K562 (cell line): ENCODE measurements around the gene TNIP2.

Experiments used
- ATF6 ChIP-seq: sonication (generic); formaldehyde crosslinking; IDR thresholded peaks from 2 replicates; pipeline ENCODE4 v1.4.0; 2020; ENCODE audit warnings: mild to moderate bottlenecking, missing genetic modification reagents
- CEBPZ ChIP-seq: fragments of 150-350 bp; IDR thresholded peaks from 2 replicates; pipeline ENCODE4 v1.6.1; 2014; ENCODE audit warnings: low read depth, mild to moderate bottlenecking, low read length, borderline replicate concordance
- CTCF ChIP-seq, 3 experiments: IDR thresholded peaks in 2 of 3; conservative IDR thresholded peaks in 1 of 3; 2 replicates each; pipeline ENCODE4 v1.5.1; 2011 to 2012; ENCODE audit warnings: low read length in 3 of 3, mild to moderate bottlenecking in 3 of 3, control low read depth in 2 of 3, improper control_type of control experiment in 1 of 3, inconsistent platforms in 1 of 3, low read depth in 1 of 3, mixed read lengths in 1 of 3, moderate library complexity in 1 of 3; ENCODE audit not compliant: insufficient read depth in 2 of 3
- EZH2 ChIP-seq: IDR thresholded peaks from 2 replicates; pipeline ENCODE4 v1.6.1; 2012; ENCODE audit warnings: low read depth, mild to moderate bottlenecking, inconsistent platforms, low read length, borderline replicate concordance
- FUS ChIP-seq: fragments of 200-400 bp; formaldehyde crosslinking; optimal IDR thresholded peaks from 2 replicates; pipeline ENCODE3; 2017; ENCODE audit warnings: low read depth, low read length
- MAZ ChIP-seq, 2 experiments: fragments of 450-650 bp in 1 of 2; sonication (generic) in 1 of 2; formaldehyde crosslinking; IDR thresholded peaks in 1 of 2; conservative IDR thresholded peaks in 1 of 2; 2 replicates each; pipeline versions ENCODE4 v1.4.0 to v1.5.0; 2020; ENCODE audit warnings: mild to moderate bottlenecking in 1 of 2, missing genetic modification reagents in 1 of 2
- PCBP1 ChIP-seq: fragments of 200-400 bp; formaldehyde crosslinking; IDR thresholded peaks from 2 replicates; pipeline ENCODE4 v1.6.1; 2018; ENCODE audit warnings: mild to moderate bottlenecking, low read depth, low read length; ENCODE audit not compliant: poor library complexity, severe bottlenecking
- POLR2A ChIP-seq: fragments of 450-650 bp; conservative IDR thresholded peaks from 2 replicates; pipeline ENCODE4 v1.6.1; 2016
- PTTG1 ChIP-seq: fragments of 450-650 bp; IDR thresholded peaks from 2 replicates; pipeline ENCODE4 v1.6.1; 2016; ENCODE audit warnings: low read depth, mild to moderate bottlenecking, missing genetic modification characterization, missing compliant biosample characterization
- SUPT5H ChIP-seq: fragments of 450-650 bp; IDR thresholded peaks from 2 replicates; pipeline ENCODE4 v1.6.1; 2016
- TRIM24 ChIP-seq, 2 experiments: fragments of 450-650 bp; IDR thresholded peaks; 2 replicates each; pipeline ENCODE4 v1.6.1; 2016
- TRIM25 ChIP-seq: fragments of 450-650 bp; IDR thresholded peaks from 2 replicates; pipeline ENCODE4 v1.7.0; 2016; ENCODE audit warnings: borderline replicate concordance
- USF2 ChIP-seq: sonication (generic); formaldehyde crosslinking; IDR thresholded peaks from 2 replicates; pipeline ENCODE4 v1.5.0; 2020; ENCODE audit warnings: missing genetic modification reagents
- ZNF512 ChIP-seq: IDR thresholded peaks from 2 replicates; pipeline ENCODE4 v1.6.1; 2016; ENCODE audit warnings: missing genetic modification characterization, missing compliant biosample characterization

GRCh38 chr4:2796849-2797544 lies 40.9 kb upstream of the TNIP2 start:
- TF ChIP-seq USF2 (CRISPR knock-in tag) (no peak), EZH2 (no peak), CTCF (IDR thresholded peaks at IDR 0.05 in 2 of 3, conservative IDR thresholded peaks at IDR 0.05 in 1 of 3; ENCODE audit: insufficient read depth in 2 of 3, low read depth in 1 of 3, low read length in 3 of 3) (no peak), ZNF512 (no peak), PTTG1 (tag) (no peak), MAZ (CRISPR knock-in tag; conservative IDR thresholded peaks at IDR 0.05 in 1 of 2, IDR thresholded peaks at IDR 0.05 in 1 of 2) (no peak), POLR2A (no peak), FUS (no peak), SUPT5H (no peak), CEBPZ (no peak), ATF6 (CRISPR knock-in tag) (no peak), TRIM24 (IDR thresholded peaks at IDR 0.05) (no peak), PCBP1 (no peak), TRIM25 (no peak)
